Activated CD4-positive, alpha-beta T cell treated with anti-CD3 and anti-CD28 coated beads, Interleukin-10, Interleukin-2, amounts not matched to agents 100 ng/mL and 50 ng/mL, durations not matched to agents 16 hours and 8 hours (primary cell): ENCODE results near the gene TMEM101.
A peak's percentile ranks its signal among the peaks of the same experiment; 100 is the strongest.
"Not testable (repeated sequence)": the region's sequence is repeated elsewhere in the genome, so short reads cannot be mapped to it uniquely, and the experiment has no call there.

Experiments
- DNase-seq: peaks from one replicate; pipeline ENCODE4 v3.0.0-alpha.2; 2020

TMEM101 gene

DNA sequence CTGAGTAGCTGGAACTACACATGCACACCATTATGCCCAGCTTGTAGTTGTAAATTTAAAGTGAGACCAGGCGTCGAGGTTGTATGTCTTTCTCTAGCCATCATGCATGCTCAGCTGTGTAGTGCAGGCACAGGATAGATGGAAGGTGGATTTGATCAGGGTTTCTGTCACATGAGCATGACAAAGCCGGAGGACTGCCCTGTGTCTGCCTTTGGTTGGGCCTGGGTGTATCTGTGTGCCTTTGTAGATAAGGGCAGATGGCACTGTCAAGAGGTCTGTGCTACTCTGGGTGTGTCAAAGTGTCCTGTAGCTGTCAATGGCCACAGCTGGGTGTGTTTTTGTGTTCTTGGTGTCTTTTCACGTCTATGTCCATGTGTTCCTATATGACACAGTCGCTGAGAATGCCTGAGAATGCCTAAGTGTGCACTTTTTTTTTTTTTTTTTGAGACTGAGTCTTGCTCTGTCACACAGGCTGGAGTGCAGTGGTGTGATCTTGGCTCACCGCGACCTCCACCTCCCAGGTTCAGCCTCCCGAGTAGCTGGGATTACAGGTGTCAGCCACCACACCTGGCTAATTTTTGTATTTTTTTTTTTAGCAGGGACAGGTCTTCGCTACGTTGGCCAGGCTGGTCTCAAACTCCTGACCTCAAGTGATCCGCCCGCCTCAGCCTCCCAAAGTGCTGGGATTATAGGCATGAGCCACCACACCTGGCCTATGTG, 14.5 kb downstream of the TMEM101 start:
- DNase-seq: no peak

DNA sequence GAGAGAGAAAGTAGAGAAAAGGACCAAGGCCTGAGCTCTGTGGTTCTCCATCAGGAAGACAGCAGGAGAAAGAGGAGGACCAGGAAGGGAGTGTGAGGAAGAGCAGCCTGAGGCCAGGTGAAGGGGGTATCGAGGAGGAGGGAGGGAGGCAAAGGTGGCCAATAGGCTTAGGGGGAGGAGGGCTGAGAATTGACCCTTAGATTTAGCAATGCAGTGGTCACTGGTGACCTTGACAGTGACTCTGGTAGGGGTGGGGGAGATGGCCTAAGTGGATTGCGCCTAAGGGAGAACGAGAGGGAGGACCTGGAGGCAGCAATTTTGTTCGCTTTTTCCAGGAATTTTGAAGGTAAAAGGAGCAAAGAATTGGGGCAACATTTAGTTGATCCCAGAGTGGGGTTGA, 15.7 kb downstream of the TMEM101 start:
- DNase-seq: no peak

DNA sequence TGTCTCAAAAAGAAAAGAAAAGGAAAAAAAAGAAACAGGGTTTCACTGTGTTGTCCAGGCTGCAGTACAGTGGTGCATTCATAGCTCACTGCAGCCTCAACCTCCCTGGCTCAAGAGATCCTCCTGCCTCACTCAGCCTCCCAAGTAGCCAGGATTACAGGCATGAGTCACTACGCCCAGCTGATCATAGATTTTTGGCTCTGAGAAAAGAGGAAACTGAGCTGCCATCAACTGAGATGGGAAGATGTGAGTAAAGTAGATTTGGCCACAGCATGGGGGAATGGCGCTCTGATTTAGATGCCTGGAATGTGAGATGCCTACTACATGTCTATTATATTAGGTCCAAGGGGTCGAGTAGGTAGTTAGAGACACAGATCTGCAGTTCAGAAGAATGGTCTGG, 16.2 kb downstream of the TMEM101 start:
- DNase-seq: no peak

DNA sequence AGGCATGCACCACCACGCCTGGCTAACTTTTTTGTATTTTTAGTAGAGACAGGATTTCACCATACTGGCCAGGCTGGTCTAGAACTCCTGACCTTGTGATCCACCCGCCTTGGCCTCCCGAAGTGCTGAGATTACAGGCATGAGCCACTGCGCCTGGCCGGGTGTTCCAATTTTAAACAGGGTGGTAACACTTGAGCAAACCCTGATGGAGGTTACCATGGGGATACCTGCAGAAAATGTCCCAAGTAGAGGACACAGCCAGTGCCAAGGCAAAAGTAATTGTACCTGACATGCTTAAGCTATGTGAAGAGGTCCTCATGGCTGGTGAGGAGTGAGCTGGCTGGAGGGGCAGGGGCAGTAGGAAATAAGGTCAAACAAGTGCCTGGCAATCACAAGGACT, 17.6 kb downstream of the TMEM101 start:
- not testable (repeated sequence) for DNase-seq

DNA sequence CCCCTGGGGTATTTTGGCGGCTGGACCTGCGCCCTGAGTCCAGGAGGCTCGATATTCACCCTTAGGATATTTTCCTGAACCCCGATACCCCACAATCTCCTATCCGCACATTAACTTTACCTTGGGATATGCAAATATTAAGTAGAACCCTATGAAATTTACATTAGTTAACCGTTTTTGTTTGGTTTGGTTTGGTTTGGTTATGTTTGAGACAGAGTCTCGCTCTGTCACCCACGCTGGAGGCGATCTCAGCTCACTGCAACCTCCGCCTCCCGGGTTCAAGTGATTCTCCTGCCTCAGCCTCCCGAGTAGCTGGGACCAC, 19.7 kb downstream of the TMEM101 start:
- DNase-seq: no peak

DNA sequence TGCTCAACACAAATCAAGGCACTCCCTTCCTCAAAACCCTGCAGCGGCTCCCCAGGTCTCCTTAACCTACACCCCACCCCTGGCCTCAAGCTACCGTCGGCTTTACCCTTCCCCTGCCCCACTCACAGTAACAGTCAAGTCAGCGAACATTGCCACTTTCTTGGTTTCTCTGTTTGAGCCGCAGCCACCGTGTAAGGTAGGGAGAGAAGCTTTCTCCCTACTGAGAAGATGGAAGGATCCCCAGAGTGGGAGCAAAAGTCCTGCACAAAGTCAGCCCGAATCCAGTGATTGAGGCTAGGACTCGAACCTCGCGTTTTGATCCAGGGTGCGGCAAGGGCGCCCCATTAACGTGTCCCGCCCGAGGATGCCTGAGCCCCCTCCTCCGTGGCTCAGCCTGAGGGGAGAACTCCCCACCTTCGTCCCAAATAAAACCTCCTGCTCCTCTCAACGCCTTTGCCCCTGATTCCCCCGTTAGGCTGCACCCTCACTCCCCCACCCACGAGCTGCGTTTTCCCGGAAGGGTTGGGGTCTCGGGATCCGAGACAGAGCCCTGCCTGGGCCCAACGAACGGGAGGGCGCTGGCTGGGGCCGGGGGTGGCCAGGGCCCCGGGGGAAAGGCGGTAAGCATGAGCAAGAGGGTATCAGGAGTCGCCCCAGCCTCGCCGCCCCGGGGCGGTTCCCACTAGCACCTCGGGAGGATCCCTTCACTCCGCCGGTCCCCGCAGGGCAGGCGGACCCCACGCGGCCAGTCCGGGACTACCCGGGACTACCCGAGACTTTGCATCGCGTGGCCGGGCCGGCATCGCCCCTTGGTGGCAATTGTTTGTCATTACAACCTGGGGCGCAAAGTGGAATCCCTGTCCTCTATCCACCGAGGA, 20.3 kb downstream of the TMEM101 start:
- peak; percentile 73 for DNase-seq

DNA sequence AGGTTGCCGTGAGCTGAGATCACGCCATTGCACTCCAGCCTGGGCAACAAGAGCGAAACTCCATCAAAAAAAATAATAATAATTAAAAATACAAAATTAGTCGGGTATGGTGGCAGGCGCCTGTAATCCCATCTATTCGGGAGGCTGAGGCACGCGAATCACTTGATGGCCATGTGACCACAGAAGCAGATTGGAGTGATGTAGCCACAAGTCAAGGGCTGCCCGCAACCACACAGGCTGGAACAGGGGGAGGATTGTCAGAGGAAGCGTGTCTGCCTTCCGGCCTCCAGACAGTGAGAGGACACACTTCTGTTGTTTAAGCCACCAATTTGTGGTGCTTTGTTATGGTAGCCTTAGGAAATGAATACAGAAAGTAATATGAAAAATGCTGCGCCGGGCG, 22.1 kb downstream of the TMEM101 start:
- DNase-seq: no peak

DNA sequence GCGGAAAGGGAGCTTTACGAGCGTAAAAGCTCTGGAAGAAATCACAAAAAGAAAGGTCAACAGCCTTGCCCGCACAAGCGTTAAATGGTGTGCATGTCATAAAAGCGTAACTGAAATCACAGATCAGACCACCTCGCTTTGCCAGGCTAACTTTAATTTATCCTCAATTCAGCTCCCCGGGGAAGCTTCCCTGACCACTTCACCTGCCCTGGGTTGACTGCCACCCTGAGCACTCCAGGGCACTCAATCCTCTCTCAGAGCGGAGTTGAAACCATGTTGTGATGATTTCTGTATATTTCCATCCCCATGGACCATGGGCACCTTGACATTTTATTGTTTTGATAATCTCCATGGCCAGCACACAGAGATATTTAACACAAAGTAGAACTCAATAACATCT, 26.5 kb downstream of the TMEM101 start:
- DNase-seq: no peak

DNA sequence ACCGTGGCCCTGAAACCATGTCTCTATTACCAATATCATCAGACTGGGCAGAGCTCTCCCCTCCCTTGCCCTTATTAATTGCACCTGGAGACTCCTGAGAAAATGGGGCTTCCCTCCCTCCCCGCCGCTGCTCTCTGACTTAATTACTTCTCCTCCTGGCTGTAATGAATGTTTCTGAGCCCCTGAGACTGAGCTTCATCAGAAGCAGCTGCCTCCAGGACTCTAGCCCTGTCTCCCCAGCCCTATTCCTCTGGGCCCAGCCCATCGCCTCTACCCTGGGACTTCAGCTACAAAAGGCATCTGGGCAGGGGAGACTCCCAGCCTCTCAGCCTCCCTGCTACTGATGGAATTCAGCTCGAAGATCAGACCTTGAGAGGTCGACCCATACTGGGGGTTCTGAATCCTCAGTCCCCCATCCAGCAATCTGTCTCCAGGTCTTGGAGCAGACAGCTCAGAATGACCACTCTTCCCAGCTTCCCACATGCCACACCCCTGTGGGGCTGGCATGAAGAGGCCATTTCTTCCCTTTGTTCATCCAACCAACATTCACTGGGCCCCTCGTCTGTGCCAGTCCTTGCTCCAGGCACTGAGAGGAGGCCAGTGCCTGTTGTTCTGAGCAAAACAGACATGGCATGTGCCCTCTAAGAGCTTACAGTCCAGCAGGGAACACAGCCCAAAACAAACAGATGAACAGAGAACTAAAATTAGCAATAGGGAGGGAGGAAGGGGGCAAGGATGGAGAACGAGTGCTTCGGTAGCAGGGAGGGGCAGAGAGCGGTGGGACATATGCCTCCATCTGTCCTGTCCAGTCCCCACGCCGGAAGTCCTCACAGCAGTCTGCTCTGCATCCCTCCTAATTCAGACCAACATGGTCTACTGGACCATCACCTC, 27.4 kb downstream of the TMEM101 start:
- DNase-seq: no peak

DNA sequence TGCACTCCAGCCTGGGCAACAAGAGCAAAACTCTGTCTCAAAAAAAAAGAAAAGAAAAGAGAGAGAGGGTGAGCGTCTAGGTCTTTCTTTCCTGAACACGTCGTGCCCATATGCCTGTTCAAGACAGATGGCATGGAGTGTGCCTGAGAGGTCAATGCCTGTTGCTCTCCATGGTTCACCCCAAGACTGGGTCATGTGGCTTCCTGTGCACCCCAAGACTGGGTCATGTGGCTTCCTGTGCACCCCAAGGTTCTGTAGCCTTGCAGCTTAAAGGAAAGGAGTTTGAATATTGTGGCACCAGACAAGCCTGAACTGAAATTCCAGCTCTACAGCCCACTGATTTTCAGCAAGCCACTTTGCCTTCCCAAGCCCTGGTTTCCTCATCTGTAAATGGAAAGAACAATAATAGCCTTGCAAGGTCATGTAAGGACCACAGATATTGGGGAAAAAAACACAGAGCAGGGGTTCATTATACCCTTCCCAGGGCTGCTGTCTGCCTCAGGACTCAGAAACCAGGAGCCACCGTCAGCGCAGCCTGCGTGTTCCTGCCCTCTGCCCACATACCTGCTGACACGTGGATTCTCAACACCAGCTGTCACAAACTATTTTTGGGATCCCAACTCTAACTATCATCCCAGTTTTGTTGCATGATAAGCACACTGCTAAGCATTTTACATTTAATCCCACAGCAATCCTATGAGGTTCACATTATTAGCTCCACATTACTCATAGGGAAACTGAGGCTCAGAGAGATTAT, 28.4 kb downstream of the TMEM101 start:
- no peak for DNase-seq

DNA sequence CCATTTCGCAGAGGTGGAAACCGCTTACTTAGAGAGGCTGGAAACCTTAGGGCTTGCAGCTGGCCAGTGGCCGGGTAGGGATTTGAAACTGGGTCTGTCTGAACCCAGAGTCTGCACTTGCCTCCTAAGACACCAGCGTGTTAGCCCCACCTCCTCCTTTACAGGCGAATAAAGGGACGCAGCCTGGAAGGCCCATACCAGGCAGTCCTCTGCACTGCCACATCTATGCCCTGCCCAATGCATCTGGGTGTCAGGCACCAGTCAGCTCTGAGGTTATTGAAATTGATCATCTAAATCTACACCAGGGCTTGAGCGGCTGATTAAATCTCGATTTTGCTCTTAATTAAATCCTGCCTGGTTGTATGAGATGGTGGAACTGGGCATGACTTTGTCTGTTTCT, 30.2 kb downstream of the TMEM101 start:
- no peak for DNase-seq

DNA sequence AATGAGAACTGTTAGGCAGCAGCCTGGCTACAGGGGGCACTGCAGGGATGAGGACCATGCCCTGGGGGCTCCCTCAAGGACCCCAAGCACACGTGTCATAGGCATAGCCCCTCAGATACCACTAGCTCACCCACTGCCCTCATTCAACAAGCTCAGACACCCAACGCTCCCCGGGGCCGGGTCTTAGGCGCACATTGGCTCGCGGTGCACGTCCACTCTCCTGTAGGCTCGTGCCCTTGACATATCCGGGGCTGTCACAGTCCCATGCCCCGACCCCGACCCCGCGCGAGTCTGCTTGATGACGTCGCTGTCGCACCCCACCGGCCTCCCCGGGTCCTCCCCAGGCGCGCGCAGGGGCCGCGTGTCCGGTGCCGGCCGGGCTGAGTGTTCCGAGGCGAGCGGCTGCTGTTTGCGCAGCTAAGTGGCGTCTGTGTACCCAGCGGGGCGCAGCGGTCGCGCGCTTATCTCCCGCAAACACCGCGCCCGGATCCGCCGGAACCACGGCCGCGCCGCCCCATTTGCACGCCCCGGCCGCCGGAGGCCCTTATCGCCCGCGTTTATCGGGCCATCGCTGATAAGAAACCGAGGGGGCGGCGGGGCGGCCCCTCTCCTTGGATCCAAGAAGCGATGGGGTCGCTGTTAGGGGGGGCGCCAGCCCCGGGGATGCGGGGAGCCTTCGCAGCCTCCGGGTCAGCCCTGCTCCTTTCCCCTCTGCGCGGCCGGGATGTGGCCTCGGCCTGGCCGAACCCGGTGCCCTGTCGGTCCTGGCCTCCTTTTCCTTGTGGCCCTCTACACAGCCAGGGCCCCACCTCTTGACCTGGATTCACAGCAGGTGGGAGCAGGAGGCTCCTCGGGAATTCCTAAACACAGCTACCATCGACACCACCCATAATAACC, 31.0 kb downstream of the TMEM101 start:
- DNase-seq: no peak

DNA sequence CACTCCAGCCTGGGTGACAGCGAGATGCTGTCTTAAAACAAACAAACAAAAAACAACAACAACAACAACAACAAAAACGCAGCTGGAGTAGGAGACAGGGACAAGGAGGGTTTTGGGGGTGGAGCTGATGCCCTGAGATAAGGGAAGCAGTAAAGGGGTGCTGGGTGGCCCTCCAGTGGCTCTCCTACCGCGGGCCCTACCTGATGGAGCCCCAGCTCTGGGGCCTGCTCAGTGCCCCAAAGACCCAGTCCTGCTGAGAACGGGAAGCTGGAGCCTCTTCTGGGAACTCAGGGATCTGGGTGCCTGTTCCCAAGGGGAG, 31.6 kb downstream of the TMEM101 start:
- DNase-seq: no peak

DNA sequence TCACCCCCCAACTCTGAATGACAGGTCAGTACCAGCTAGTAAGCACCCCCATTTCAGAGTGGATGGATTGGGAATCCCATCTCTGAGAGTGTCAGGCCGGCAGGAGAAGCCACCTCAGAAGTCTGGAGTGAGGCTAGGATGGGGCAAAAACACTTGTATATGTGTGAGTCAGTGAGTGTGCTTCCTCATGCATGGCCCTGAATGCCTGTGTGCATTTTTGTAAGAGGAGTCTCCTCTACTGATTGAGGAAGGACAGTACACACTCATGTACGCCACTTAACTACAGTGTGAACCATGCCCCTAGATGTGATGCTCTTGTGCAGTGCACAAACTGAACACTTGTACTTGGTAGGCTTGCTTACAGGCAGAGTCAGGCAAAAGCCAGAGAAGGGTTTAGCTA, 32.6 kb downstream of the TMEM101 start:
- no peak for DNase-seq

DNA sequence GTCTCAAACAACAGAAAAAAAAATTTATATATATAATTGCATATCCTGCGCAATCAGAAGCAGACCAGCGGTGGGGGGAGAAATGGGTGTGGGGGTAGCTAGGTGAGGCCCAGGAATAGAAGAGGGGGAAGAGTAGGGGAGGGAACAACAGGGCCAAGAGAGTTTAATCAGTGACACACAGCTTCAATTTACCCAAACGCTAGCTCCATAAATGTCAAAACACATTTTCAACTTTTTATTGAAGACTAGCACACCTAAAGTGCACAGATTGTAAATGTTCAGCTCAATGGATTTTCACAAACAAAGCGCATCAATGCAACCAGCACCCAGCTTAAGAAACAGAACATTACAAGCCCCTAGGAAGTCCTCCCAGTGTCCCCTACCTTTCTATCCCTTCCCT, 35.1 kb downstream of the TMEM101 start:
- no peak for DNase-seq

DNA sequence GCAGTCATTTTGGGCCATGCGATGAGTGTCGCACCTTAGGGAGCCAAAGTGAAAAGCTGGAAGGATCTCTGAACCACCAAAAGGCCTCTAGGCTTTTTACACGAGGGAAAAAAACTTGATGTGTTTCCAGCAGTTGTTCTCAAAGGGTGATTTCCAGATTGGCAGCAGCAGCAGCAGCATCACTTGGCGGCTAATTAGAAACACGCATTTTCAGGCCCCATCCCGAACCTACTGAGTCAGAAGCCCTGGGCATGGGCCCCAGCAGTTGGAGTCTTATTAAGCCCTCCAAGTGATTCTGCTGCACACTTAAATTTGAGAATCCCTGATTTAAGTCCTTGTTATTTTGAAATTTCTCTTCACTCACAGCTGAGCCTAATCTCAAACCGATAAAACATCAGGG, 35.8 kb downstream of the TMEM101 start:
- DNase-seq: no peak

DNA sequence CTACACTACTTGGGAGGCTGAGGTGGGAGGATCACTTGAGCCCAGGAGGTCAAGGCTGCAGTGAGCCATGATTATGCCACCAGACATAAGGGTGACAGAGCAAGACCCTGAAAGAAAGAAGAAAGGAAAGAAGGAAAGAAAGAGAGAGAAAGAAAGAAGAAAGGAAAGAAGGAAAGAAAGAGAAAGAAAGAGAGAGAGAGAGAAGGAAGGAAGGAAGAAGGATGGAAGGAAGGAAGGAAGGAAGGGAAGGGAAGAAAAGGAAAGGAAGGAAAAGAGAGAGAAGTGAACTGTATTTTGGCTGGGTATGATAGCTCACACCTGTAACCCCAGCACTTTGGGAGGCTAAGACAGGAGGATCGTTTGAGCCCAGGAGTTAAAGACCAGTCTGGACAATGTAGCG, 36.7 kb downstream of the TMEM101 start:
- DNase-seq: no peak

DNA sequence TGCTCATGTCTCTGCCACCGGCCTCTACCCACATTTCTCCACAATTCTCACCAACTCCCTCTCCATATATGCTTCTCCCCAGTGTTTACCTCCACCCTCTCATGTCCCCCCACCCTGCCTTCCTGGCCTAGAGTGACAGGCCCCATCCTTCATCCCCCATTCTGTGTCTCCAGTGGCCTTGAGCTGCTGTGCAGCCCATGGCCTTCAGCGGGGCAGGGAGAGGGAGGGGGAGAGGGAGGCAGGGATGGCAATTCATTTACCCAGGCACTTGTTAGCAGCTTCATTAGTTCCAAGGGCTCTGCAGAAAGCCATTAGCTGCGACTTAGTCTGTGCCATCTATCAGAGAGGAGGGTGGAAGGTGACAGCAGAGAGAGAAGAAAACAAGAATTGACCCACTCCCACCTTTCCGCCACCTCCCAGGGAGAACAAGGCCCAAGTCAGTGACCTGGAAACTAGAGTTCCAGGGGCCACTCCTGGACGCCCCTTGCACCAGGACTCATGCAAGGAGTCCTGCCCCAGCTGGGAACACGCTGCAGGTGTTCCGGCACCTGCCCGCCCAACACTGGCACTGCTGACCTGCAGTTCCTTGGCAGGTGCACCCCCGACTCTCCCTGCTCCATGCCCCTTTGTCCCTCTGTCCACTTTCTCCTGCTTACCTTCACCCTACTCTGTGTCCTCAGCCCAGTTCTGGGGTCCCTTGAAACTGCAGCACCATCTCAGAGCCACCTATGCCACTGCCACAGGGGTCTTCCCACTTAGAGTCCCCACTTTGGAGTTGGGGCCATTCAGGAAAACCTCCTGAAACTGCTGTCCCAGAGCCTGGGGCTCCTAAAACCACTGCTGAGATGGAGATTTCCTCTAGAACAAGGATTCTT, 37.6 kb downstream of the TMEM101 start:
- no peak for DNase-seq

DNA sequence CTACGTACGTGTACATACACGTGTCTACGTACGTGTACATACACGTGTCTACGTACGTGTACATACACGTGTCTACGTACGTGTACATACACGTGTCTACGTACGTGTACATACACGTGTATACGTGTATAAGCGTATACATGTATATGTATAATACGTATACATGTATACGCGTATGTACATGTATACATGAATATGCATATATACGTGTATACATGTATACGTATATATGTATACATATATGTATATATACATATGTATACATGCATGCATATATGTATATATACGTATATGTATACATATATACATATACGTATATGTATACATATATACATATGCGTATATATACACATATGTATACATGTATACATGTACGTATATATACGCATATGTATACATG, 38.9 kb downstream of the TMEM101 start:
- DNase-seq: no peak

DNA sequence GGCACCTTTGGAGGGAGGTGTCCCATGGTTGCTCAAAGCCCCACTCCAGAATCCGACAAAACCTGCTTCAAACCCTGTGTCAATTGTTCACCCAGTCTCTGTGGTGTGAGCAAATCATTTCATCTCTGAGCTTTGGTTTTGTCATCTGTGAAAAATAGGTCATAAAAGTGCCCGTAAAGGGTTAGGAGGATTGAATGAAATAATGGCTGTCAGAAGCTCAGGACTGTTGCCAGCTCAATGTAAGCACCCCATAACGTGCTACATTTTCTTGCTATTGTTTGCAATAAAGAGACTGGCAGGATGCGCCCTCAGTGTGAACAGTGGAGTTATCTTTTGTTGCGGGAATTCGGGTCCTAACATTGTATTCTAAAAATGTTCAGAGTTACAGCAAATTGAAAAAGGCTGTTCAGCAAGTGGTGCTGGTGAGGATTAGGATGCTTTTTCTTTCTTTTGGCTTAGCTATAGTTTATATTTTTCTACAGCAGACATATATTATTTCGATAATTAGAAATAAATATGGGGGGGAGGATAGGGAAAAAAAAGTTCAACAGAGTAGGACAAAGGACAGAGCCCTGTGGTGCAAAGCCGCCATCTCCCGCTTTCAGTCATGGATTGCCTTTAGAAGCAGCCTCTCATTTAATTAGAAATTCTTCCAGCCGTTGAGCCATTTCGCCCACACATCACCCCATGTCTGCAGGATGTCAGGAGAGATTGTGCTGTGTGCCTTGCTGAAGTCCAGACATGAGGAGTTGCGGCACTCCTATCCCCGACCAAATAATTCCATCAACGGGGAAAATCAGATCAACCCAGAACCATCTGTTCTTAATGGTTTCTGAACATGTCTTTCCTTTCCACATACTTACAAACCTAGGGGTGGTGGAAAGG, 40.1 kb downstream of the TMEM101 start:
- DNase-seq: no peak
